ENCODE results near the gene APEX1.

DNA sequence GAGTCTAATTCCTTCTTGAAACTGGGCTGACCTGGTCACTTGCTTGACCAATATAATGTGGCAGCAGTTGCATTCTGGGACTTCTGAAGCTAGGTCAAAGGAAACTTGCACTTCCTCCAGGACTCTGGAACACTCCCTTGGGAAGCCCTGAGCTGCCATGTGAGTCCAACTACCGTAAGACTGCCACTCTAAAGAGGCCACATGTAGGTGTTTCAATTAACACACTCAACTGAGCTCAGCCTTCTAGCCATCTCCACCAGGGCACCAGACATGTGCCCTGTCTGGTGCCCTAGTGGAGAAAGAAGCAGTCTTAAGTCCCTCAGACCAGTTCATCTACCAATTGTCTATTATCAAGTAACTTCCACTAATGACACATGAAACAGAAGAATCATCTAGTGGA is 35.6 kb upstream of the APEX1 start:
- TF ChIP-seq, protein P1, sequence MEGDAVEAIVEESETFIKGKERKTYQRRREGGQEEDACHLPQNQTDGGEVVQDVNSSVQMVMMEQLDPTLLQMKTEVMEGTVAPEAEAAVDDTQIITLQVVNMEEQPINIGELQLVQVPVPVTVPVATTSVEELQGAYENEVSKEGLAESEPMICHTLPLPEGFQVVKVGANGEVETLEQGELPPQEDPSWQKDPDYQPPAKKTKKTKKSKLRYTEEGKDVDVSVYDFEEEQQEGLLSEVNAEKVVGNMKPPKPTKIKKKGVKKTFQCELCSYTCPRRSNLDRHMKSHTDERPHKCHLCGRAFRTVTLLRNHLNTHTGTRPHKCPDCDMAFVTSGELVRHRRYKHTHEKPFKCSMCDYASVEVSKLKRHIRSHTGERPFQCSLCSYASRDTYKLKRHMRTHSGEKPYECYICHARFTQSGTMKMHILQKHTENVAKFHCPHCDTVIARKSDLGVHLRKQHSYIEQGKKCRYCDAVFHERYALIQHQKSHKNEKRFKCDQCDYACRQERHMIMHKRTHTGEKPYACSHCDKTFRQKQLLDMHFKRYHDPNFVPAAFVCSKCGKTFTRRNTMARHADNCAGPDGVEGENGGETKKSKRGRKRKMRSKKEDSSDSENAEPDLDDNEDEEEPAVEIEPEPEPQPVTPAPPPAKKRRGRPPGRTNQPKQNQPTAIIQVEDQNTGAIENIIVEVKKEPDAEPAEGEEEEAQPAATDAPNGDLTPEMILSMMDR (IDR thresholded peaks at IDR 0.05), result no peak
- TF ChIP-seq POLR2A (IDR thresholded peaks at IDR 0.05), result no peak
